Lung (tissue), 12 donors: ENCODE measurements around the gene NEIL1. TPM values are rescaled to one million over a fixed set of nuclear protein-coding genes. Genes with fewer than 3 reads are reported as not detected.
"Not testable (repeated sequence)": the region's sequence is repeated elsewhere in the genome, so short reads cannot be mapped to it uniquely, and the experiment has no call there.

ENCODE experiments used
- ATAC-seq: fragments of 200-7000 bp; cut with Tn5 transposase; one replicate; pipeline ENCODE4 v1.9.1; 2020; ENCODE audit warnings: moderate number of reproducible peaks; ENCODE audit not compliant: insufficient read depth, low FRiP score
- DNase-seq, 3 donors: peaks; one replicate each; pipeline ENCODE4 v3.0.0-alpha.2; 2013 to 2017
- H3K27ac ChIP-seq, 2 donors: one replicate each; pipeline ENCODE4 v1.5.1; 2013; ENCODE audit warnings: mild to moderate bottlenecking in 2 of 2, moderate library complexity in 2 of 2, control low read depth in 1 of 2, inconsistent platforms in 1 of 2, low read depth in 1 of 2, low read length in 1 of 2
- H3K27me3 ChIP-seq, 3 donors: one replicate each; pipeline ENCODE4 v1.5.1; 2013; ENCODE audit warnings: low read length in 2 of 3; ENCODE audit not compliant: control insufficient read depth in 3 of 3, insufficient read depth in 3 of 3
- H3K36me3 ChIP-seq, 4 donors: one replicate each; pipeline ENCODE4 v1.5.1; 2013; ENCODE audit warnings: low read length in 4 of 4, mild to moderate bottlenecking in 1 of 4, moderate library complexity in 1 of 4; ENCODE audit not compliant: control insufficient read depth in 4 of 4, insufficient read depth in 4 of 4
- H3K4me1 ChIP-seq, 5 donors: one replicate each; pipeline ENCODE4 v1.5.1; 2013; ENCODE audit warnings: low read length in 5 of 5, mild to moderate bottlenecking in 2 of 5, moderate library complexity in 1 of 5; ENCODE audit not compliant: control insufficient read depth in 5 of 5, insufficient read depth in 5 of 5
- H3K4me3 ChIP-seq: one replicate; pipeline ENCODE4 v1.5.1; 2013; ENCODE audit warnings: mild to moderate bottlenecking, control low read depth, moderate library complexity
- H3K9ac ChIP-seq, 2 donors: one replicate each; pipeline ENCODE4 v1.5.1; 2013; ENCODE audit warnings: low read length in 2 of 2, control low read depth in 1 of 2; ENCODE audit not compliant: insufficient read depth in 1 of 2
- H3K9me3 ChIP-seq, 4 donors: one replicate each; pipeline ENCODE4 v1.5.1; 2013; ENCODE audit warnings: low read length in 3 of 4, mild to moderate bottlenecking in 1 of 4, moderate library complexity in 1 of 4; ENCODE audit not compliant: control insufficient read depth in 4 of 4, insufficient read depth in 3 of 4
- WGBS, 2 donors: extraction: QIAGEN DNeasy Blood & Tissue Kit; methylation state at CpG; one replicate each; pipeline ENCODE4 v1.1.7; 2013; 5-methylcytosine and 5-hydroxymethylcytosine counted together
- polyA plus RNA-seq, 2 donors: library from polyadenylated mRNA; stranded (reverse); fragments of 200-250 nt; gene quantifications; one replicate each; pipeline ENCODE4 v1.2.1, GENCODE V29; 2013
- total RNA-seq, 2 donors: library from RNA; depleted of rRNA in 1 of 2; stranded (reverse); fragments of >200 nt in 1 of 2; gene quantifications; one replicate each; pipeline ENCODE4 v1.2.1, GENCODE V29; 2014 to 2021
- TF ChIP-seq, protein P1 (sequence below): IDR thresholded peaks from 2 replicates; pipeline ENCODE4 v1.5.1; 2012; ENCODE audit warnings: mild to moderate bottlenecking; ENCODE audit errors: control extremely low read depth, extremely low read depth
- donor health status: control.
- donor health status: control.
- donor health status: Bipolar disorder and iron deficiency.
- donor health status: healthy.
- donor health status: DM: yes; HTN: yes; CAD: no.

Gene NEIL1
- total and polyA plus RNA-seq, 4 donors = 13.8 to 46.8 (median 36.4) TPM

DNA sequence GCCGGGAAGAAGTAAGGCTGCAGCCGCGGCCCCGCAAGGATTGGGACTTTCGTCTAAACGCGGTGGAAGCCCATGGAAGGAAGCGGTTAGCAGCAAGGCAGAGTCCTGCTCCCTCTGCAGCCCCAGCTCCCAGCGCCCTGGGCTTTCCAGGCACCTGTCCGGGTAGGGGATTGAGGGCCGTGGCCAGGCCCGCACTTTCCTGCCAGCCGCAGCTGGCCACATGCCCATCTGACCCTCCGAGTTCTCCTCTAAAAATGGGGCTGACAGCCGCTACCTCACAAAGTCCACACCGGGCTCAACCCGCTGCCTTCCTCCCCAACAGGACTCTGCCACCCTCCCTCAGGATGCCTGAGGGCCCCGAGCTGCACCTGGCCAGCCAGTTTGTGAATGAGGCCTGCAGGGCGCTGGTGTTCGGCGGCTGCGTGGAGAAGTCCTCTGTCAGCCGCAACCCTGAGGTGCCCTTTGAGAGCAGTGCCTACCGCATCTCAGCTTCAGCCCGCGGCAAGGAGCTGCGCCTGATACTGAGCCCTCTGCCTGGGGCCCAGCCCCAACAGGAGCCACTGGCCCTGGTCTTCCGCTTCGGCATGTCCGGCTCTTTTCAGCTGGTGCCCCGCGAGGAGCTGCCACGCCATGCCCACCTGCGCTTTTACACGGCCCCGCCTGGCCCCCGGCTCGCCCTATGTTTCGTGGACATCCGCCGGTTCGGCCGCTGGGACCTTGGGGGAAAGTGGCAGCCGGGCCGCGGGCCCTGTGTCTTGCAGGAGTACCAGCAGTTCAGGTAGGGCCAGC is 1.9 kb downstream of the NEIL1 start:
- peak in 1 of 3 donors; percentile 11 for DNase-seq
- Histone ChIP-seq H3K4me1 (peaks cover 0 to 17% (median 4%) of the 10 kb centered on the region in 5 donors), H3K9me3 (no peaks in the 10 kb centered on the region), H3K27me3 (peaks cover 0 to 14% (median 9%) of the 10 kb centered on the region in 3 donors), H3K4me3 (peak overlapping the region; percentile 79), H3K9ac (no peak overlapping the region), H3K27ac (peak overlapping the region in 1 of 2 donors; percentile 85), H3K36me3 (peaks cover 0 to 2% (median 0%) of the 10 kb centered on the region in 4 donors)
- TF ChIP-seq, protein P1, sequence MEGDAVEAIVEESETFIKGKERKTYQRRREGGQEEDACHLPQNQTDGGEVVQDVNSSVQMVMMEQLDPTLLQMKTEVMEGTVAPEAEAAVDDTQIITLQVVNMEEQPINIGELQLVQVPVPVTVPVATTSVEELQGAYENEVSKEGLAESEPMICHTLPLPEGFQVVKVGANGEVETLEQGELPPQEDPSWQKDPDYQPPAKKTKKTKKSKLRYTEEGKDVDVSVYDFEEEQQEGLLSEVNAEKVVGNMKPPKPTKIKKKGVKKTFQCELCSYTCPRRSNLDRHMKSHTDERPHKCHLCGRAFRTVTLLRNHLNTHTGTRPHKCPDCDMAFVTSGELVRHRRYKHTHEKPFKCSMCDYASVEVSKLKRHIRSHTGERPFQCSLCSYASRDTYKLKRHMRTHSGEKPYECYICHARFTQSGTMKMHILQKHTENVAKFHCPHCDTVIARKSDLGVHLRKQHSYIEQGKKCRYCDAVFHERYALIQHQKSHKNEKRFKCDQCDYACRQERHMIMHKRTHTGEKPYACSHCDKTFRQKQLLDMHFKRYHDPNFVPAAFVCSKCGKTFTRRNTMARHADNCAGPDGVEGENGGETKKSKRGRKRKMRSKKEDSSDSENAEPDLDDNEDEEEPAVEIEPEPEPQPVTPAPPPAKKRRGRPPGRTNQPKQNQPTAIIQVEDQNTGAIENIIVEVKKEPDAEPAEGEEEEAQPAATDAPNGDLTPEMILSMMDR = no peak
- no peak for ATAC-seq
- 43 to 53% methylated on average over 46 of the region's 46 CpGs for WGBS, 2 donors

DNA sequence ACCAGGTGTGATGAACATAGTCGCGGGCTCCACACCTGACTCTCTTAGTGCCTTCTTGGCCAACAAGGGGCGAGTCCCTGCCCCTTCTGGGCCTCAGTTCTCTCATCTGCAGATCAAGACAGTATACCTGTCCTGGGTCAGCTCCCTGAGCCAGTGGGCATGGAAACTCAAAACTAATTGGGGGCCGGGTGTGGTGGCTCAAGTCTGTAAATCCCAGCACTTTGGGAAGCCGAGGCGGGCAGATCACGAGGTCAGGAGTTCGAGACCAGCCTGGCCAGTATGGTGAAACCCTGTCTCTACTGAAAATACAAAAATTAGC is 2.5 kb downstream of the NEIL1 start:
- not testable (repeated sequence) for H3K9me3 ChIP-seq, ATAC-seq, H3K9ac ChIP-seq, H3K36me3 ChIP-seq, DNase-seq, H3K27ac ChIP-seq, H3K4me3 ChIP-seq
- WGBS, 2 donors = 92 to 95% methylated on average over 8 of the region's 8 CpGs
- peaks cover 0 to 14% (median 9%) of the 10 kb centered on the region in 3 donors for H3K27me3 ChIP-seq
- H3K4me1 ChIP-seq = peaks cover 0 to 17% (median 4%) of the 10 kb centered on the region in 5 donors

DNA sequence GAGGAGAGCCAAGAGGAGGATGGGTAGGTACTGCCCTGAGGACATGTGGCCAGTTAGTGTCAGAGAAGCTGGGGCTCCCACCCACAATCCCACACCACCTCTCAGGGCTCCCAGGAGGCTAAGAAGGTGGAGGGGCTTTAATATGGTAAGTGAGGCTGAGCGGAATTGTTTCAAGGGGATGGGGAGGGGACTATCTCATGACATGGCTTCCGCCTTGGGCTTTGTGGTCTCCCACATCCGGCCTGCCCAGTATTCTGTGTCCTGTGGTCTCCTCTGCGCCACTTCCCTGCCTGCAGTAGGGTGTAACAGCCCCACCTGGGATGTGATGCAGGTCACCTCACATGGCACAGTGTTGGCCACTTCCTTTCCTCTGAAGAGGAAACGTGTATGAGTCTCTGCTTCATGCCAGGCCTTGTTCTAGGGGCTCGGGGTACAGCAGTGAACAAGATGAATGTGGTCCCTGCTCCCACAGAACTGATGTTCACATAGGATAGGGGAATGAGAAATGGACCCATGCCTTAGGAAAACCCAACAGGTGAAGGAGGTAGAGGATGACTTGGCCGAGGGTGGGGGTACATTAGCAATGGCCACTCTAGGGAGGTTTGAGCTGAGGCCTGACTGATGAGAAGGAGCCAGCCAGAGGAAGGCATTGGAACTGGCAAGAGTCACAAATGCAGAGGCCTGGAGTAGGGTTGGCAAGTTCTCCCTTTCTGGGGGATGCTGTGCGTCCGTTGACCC is 3.2 kb downstream of the NEIL1 start:
- TF ChIP-seq, protein P1 = no peak
- Histone ChIP-seq H3K27me3 (peaks cover 0 to 14% (median 9%) of the 10 kb centered on the region in 3 donors), H3K27ac (no peak overlapping the region), H3K9me3 (no peaks in the 10 kb centered on the region), H3K4me1 (peaks cover 0 to 17% (median 4%) of the 10 kb centered on the region in 5 donors), H3K9ac (no peak overlapping the region), H3K4me3 (no peak overlapping the region), H3K36me3 (peaks cover 0 to 10% (median under 1%) of the 10 kb centered on the region in 4 donors)
- DNase-seq (no peak), ATAC-seq (no peak)
- 51 to 70% methylated on average over 9 of the region's 9 CpGs for WGBS, 2 donors
